IMR-90 (cell line): ENCODE data around the gene FAAH2. TPM values are rescaled to one million over a fixed set of nuclear protein-coding genes. Genes with fewer than 3 reads are reported as not detected.

Experiments used
- ATAC-seq: fragments of 200-7000 bp; cut with Tn5 transposase; 2 replicates; pipeline ENCODE4 v1.9.1; 2020; ENCODE audit warnings: low read depth, mild to moderate bottlenecking, moderate library complexity
- BruUV-seq: library from RNA; stranded (reverse); fragments of 400-500 nt; replicated peaks from 2 replicates; lab custom pipeline; 2021; lab: Mats Ljungman, UMichigan
- CTCF ChIA-PET: fragments of 300-600 bp; formaldehyde crosslinking; extraction: SDS; loops from one replicate; lab custom pipeline; 2021; ENCODE audit warnings: antibody characterized with exemption; lab: Yijun Ruan, JAX
- POLR2A ChIA-PET: fragments of 300-600 bp; sonication (Branson Sonifier 250); formaldehyde crosslinking; loops from one replicate; lab custom pipeline; 2022; ENCODE audit warnings: antibody characterized with exemption; ENCODE audit not compliant: unreplicated experiment; lab: Charles Lee
- DNase-seq: peaks from one replicate; pipeline ENCODE4 v3.0.0; 2013
- H2AFZ ChIP-seq: replicated peaks from 2 replicates; pipeline ENCODE3; 2013; ENCODE audit warnings: low read length, mild to moderate bottlenecking; ENCODE audit not compliant: poor library complexity
- H2AK5ac ChIP-seq: 2 replicates; pipeline ENCODE4 v1.6.1; 2013; ENCODE audit warnings: low read depth, low read length, inconsistent platforms
- H2AK9ac ChIP-seq: replicated peaks from 2 replicates; pipeline ENCODE3; 2013; ENCODE audit warnings: mild to moderate bottlenecking, low read depth, low read length, moderate library complexity; ENCODE audit not compliant: poor library complexity
- H2BK120ac ChIP-seq: 2 replicates; pipeline ENCODE4 v1.6.1; 2013; ENCODE audit warnings: low read depth, low read length, inconsistent platforms
- H2BK15ac ChIP-seq: 3 replicates; pipeline ENCODE4 v1.6.1; 2013; ENCODE audit warnings: low read depth, low read length, inconsistent platforms
- H2BK20ac ChIP-seq: 2 replicates; pipeline ENCODE4 v1.6.1; 2013; ENCODE audit warnings: low read depth, mild to moderate bottlenecking, inconsistent platforms, low read length, moderate library complexity
- H2BK5ac ChIP-seq: 2 replicates; pipeline ENCODE4 v1.6.1; 2013; ENCODE audit warnings: mild to moderate bottlenecking, low read depth, low read length, inconsistent platforms; ENCODE audit not compliant: poor library complexity, severe bottlenecking
- H3K14ac ChIP-seq: replicated peaks from 2 replicates; pipeline ENCODE4 v1.6.1; 2013; ENCODE audit warnings: low read depth, low read length, inconsistent platforms
- H3K18ac ChIP-seq: 2 replicates; pipeline ENCODE4 v1.6.1; 2013; ENCODE audit warnings: low read depth, low read length, control low read depth
- H3K23ac ChIP-seq: 2 replicates; pipeline ENCODE4 v1.6.1; 2013; ENCODE audit warnings: low read depth, low read length, inconsistent platforms
- H3K27ac ChIP-seq: 2 replicates; pipeline ENCODE4 v1.5.1; 2013; ENCODE audit warnings: mild to moderate bottlenecking, control low read depth, low read length; ENCODE audit not compliant: insufficient read depth
- H3K27me3 ChIP-seq: 2 replicates; pipeline ENCODE4 v1.6.1; 2013; ENCODE audit warnings: low read length; ENCODE audit not compliant: control insufficient read depth, insufficient read depth
- H3K36me3 ChIP-seq: 2 replicates; pipeline ENCODE4 v1.6.1; 2013; ENCODE audit warnings: low read length, mixed read lengths; ENCODE audit not compliant: control insufficient read depth, insufficient read depth
- H3K4ac ChIP-seq: 2 replicates; pipeline ENCODE4 v1.6.1; 2013; ENCODE audit warnings: low read depth, low read length, inconsistent platforms
- H3K4me1 ChIP-seq: 2 replicates; pipeline ENCODE4 v1.6.1; 2013; ENCODE audit warnings: low read length, mixed read lengths; ENCODE audit not compliant: control insufficient read depth, insufficient read depth
- H3K4me2 ChIP-seq: 2 replicates; pipeline ENCODE4 v1.6.1; 2013; ENCODE audit warnings: low read depth, mild to moderate bottlenecking, control low read depth, low read length, moderate library complexity
- H3K4me3 ChIP-seq: 2 replicates; pipeline ENCODE4 v1.5.1; 2013; ENCODE audit warnings: low read depth, mild to moderate bottlenecking, control low read depth, low read length, moderate library complexity; ENCODE audit not compliant: insufficient read depth
- H3K56ac ChIP-seq: 2 replicates; pipeline ENCODE4 v1.6.1; 2013; ENCODE audit warnings: low read length, inconsistent platforms; ENCODE audit not compliant: insufficient read depth; ENCODE audit errors: extremely low read depth
- H3K79me1 ChIP-seq, 2 experiments: 2 replicates each; pipeline ENCODE4 v1.6.1; 2013; ENCODE audit warnings: low read length in 2 of 2, inconsistent platforms in 1 of 2, low read depth in 1 of 2
- H3K9ac ChIP-seq: 2 replicates; pipeline ENCODE4 v1.6.1; 2013; ENCODE audit warnings: low read depth, low read length, control low read depth
- H3K9me1 ChIP-seq: 2 replicates; pipeline ENCODE4 v1.6.1; 2013; ENCODE audit warnings: low read length, inconsistent platforms; ENCODE audit not compliant: insufficient read depth
- H3K9me3 ChIP-seq: 2 replicates; pipeline ENCODE4 v1.6.1; 2013; ENCODE audit warnings: low read length; ENCODE audit not compliant: control insufficient read depth, insufficient read depth
- H4K20me1 ChIP-seq: 2 replicates; pipeline ENCODE4 v1.6.1; 2013; ENCODE audit warnings: low read length, inconsistent platforms; ENCODE audit not compliant: insufficient read depth
- H4K5ac ChIP-seq: 2 replicates; pipeline ENCODE4 v1.6.1; 2013; ENCODE audit warnings: mild to moderate bottlenecking, low read depth, low read length, control low read depth
- H4K8ac ChIP-seq, 2 experiments: 2 replicates each; pipeline ENCODE4 v1.6.1; 2013; ENCODE audit warnings: low read depth in 2 of 2, low read length in 2 of 2, control low read depth in 1 of 2, inconsistent platforms in 1 of 2
- H4K91ac ChIP-seq: 2 replicates; pipeline ENCODE4 v1.6.1; 2013; ENCODE audit warnings: low read depth, low read length, inconsistent platforms; ENCODE audit not compliant: insufficient read depth
- CEBPB ChIP-seq: IDR thresholded peaks from 2 replicates; pipeline ENCODE4 v1.6.1; 2012; ENCODE audit warnings: low read depth, low read length, improper control_type of control experiment
- ELK1 ChIP-seq: fragments of 150-350 bp; IDR thresholded peaks from 2 replicates; pipeline ENCODE4 v1.6.1; 2016; ENCODE audit warnings: low read depth, mild to moderate bottlenecking, low read length, moderate library complexity, borderline replicate concordance
- FOS ChIP-seq: fragments of 150-350 bp; IDR thresholded peaks from 2 replicates; pipeline ENCODE4 v1.6.1; 2016; ENCODE audit warnings: low read depth, low read length
- MAFK ChIP-seq: IDR thresholded peaks from 2 replicates; pipeline ENCODE4 v1.6.1; 2012; ENCODE audit warnings: low read depth, low read length, improper control_type of control experiment
- NFE2L2 ChIP-seq: fragments of 150-350 bp; IDR thresholded peaks from 2 replicates; pipeline ENCODE4 v1.6.1; 2016; ENCODE audit warnings: low read depth, mild to moderate bottlenecking, low read length
- POLR2A ChIP-seq: IDR thresholded peaks from 2 replicates; pipeline ENCODE4 v1.6.1; 2012; ENCODE audit warnings: mild to moderate bottlenecking, low read depth, low read length
- RAD21 ChIP-seq: IDR thresholded peaks from 2 replicates; pipeline ENCODE4 v1.6.1; 2012; ENCODE audit warnings: low read length, improper control_type of control experiment
- RCOR1 ChIP-seq: IDR thresholded peaks from 2 replicates; pipeline ENCODE4 v1.6.1; 2012; ENCODE audit warnings: mild to moderate bottlenecking, low read length, improper control_type of control experiment; ENCODE audit not compliant: insufficient replicate concordance
- SMC3 ChIP-seq: fragments of 150-350 bp; IDR thresholded peaks from 2 replicates; pipeline ENCODE4 v1.6.1; 2016; ENCODE audit warnings: low read depth, mild to moderate bottlenecking, antibody characterized with exemption, low read length, moderate library complexity
- USF2 ChIP-seq: fragments of 150-350 bp; IDR thresholded peaks from 2 replicates; pipeline ENCODE4 v1.6.1; 2017; ENCODE audit warnings: mild to moderate bottlenecking, antibody characterized with exemption, low read length, low read depth
- WGBS, 2 experiments: methylation state at CpG; one replicate each; pipeline versions ENCODE4 v1.1.5 to v1.1.7; 2013; ENCODE audit warnings: missing lambda C conversion rate in 2 of 2; ENCODE audit not compliant: insufficient read length in 1 of 2; ENCODE audit errors: extremely low coverage in 2 of 2; 5-methylcytosine and 5-hydroxymethylcytosine counted together
- dilution Hi-C: fragments of 300-500 bp; cut with HindIII; formaldehyde crosslinking; loops from one replicate; pipeline ENCODE4 v1.14.3; 2018; ENCODE audit warnings: low sequenced_read_pairs; ENCODE audit not compliant: unreplicated experiment
- in situ Hi-C: fragments of 300-500 bp; cut with MboI; formaldehyde crosslinking; loops from 3 replicates; pipeline ENCODE4 v1.14.3; 2019; ENCODE audit warnings: low sequenced_read_pairs, inconsistent platforms, mixed read lengths
- intact Hi-C: fragments of 100-400 bp; cut with micrococcal nuclease; formaldehyde crosslinking; loops from 2 replicates; pipeline ENCODE4 v1.10.0; 2022
- polyA plus RNA-seq, 3 experiments: library from polyadenylated mRNA; depleted of rRNA; stranded (reverse); fragments of >200 nt; gene quantifications; 2 replicates each; pipeline ENCODE4 v1.2.3, GENCODE V29; 2012; ENCODE audit warnings: low replicate concordance in 1 of 3
- total RNA-seq: library from RNA; depleted of rRNA; stranded (reverse); fragments of >200 nt; gene quantifications from 2 replicates; pipeline ENCODE4 v1.2.3, GENCODE V29; 2012
- TF ChIP-seq, protein P1 (sequence below): conservative IDR thresholded peaks from 2 replicates; pipeline ENCODE4 v1.5.1; 2012; ENCODE audit warnings: mild to moderate bottlenecking, low read depth, low read length, improper control_type of control experiment

FAAH2 gene
- total and polyA plus RNA-seq, 2 of the 4 experiments (the other 2 are of a cell fraction): not detected

DNA sequence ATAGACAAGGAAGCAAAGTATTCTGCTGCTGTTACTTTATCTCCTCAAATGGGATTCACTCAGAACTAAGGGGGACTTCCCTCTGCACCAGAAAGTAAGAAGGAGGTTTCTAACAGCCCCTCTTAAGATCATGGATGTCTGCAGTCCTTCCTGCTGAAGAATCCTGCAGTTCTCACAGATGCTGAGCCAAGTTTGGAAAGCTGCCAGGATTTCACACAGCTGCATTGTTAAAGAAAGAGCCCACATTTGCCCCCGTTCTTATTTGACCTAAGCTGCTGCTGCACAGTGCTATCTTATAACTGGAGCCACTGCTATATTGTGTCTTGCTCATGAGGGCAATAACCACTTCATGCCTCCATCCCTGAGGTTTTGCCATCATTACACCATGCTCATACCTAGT, 81.1 kb downstream of the FAAH2 start:
- no TSS peak for BruUV-seq
- no peak overlapping the region for H4K91ac ChIP-seq
- ATAC-seq (no peak), DNase-seq (no peak)
- H2AFZ ChIP-seq: no peak overlapping the region
- no peaks in the 10 kb centered on the region for H3K4me1 ChIP-seq
- no peak overlapping the region for H3K4me3 ChIP-seq
- no peak overlapping the region for H2BK5ac ChIP-seq
- ChIA-PET CTCF (no interaction called here), POLR2A (no interaction called here)
- no peak overlapping the region for H3K18ac ChIP-seq
- dilution Hi-C loops: no loop called here
- 0% methylated on average over 1 of the region's 1 CpG; no CpG with 5 or more reads in 1 of the 2 experiments for WGBS, 2 experiments
- TF ChIP-seq SMC3: no peak
- no peak for TF ChIP-seq RCOR1
- TF ChIP-seq, protein P1, sequence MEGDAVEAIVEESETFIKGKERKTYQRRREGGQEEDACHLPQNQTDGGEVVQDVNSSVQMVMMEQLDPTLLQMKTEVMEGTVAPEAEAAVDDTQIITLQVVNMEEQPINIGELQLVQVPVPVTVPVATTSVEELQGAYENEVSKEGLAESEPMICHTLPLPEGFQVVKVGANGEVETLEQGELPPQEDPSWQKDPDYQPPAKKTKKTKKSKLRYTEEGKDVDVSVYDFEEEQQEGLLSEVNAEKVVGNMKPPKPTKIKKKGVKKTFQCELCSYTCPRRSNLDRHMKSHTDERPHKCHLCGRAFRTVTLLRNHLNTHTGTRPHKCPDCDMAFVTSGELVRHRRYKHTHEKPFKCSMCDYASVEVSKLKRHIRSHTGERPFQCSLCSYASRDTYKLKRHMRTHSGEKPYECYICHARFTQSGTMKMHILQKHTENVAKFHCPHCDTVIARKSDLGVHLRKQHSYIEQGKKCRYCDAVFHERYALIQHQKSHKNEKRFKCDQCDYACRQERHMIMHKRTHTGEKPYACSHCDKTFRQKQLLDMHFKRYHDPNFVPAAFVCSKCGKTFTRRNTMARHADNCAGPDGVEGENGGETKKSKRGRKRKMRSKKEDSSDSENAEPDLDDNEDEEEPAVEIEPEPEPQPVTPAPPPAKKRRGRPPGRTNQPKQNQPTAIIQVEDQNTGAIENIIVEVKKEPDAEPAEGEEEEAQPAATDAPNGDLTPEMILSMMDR: no peak
- TF ChIP-seq NFE2L2: no peak
- TF ChIP-seq CEBPB: no peak
- no peak for TF ChIP-seq RAD21
- TF ChIP-seq MAFK: no peak
- TF ChIP-seq FOS: no peak
- TF ChIP-seq POLR2A: no peak
- no peak for TF ChIP-seq USF2
- TF ChIP-seq ELK1: no peak
- no peak overlapping the region for H3K56ac ChIP-seq
- no peaks in the 10 kb centered on the region for H3K9me3 ChIP-seq
- H4K8ac ChIP-seq: no peak overlapping the region
- no peaks in the 10 kb centered on the region for H3K27me3 ChIP-seq
- no peak overlapping the region for H2AK9ac ChIP-seq
- H2BK15ac ChIP-seq: no peak overlapping the region
- no peak overlapping the region for H3K27ac ChIP-seq
- no peak overlapping the region for H3K9ac ChIP-seq
- no peak overlapping the region for H2AK5ac ChIP-seq
- no peak overlapping the region for H3K14ac ChIP-seq
- no peaks in the 10 kb centered on the region for H3K79me1 ChIP-seq
- intact Hi-C loops: no loop called here
- no peaks in the 10 kb centered on the region for H4K20me1 ChIP-seq
- H4K5ac ChIP-seq: no peak overlapping the region
- in situ Hi-C loops: no loop called here
- no peak overlapping the region for H2BK20ac ChIP-seq
- no peak overlapping the region for H3K23ac ChIP-seq
- H2BK120ac ChIP-seq: no peak overlapping the region
- H3K36me3 ChIP-seq: no peaks in the 10 kb centered on the region
- H3K9me1 ChIP-seq: no peaks in the 10 kb centered on the region
- H3K4me2 ChIP-seq: no peak overlapping the region
- H3K4ac ChIP-seq: no peak overlapping the region
